Measurements from ENCODE around the gene ENOX1.
"Not testable (repeated sequence)": the region's sequence is repeated elsewhere in the genome, so short reads cannot be mapped to it uniquely, and the experiment has no call there.

ENOX1 gene

DNA sequence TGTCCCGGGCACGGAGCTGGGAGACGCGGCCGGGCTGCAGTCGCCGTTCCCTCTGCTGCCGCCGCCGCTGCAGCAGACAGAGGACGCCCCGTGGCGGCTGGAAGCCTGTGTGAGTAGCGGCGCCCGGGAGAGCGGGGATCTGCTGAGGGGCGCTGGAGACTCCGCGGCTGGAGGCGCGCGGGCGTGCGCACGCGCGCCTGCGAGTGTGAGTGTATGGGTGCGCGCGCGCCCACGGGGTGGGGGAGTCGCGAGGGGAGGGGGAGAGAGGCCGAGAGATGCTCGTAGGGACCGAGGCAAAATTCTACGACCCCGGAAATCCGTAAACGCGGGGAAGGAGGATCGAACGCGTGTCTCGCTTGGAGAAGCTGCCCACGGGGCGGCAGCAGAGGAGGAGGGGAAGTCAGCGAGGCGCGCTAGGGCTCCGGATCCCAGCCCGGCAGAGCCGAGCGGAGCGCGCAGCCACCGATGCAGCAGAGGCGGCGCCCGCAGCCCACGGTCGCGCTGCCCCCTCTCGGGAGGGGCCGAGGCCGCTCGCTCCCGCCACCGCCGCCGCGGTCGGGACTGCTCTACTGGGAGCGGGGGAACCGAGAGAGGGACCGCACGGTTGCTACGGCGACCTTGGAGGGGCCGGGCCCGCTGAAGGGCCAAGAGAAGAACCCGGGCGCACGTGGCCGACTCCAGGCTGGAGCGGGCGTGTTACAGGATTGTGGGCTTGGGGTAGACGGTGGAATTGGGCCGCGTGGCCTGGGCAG, at the start of gene ENOX1:
ENOX1 (minus strand) TSS at position 207 of the 752 bp plus-strand sequence.
- DNase-seq (ENCODE audit: low read depth in 2 of 2) = peak; percentile 61 to 63

DNA sequence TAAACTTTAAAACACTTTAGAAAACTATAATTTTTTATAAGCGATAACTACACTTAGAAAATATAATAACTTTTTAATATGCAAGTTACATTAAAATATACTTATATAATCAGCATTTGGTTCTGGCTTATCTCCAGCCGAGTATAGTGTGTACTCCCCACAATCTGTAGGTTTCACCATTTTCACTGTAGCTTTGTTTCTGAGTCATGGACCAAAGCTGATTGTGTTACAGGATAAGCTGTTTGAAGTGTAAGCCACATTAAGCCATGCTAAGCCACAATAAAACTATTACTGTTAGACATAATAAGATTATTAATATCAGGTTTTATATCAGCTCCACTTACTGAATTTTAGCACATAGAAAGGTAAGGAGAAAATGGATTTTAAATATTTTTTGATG, 48.9 kb upstream of the ENOX1 start:
- no peak for DNase-seq (ENCODE audit: low read depth in 2 of 2)

DNA sequence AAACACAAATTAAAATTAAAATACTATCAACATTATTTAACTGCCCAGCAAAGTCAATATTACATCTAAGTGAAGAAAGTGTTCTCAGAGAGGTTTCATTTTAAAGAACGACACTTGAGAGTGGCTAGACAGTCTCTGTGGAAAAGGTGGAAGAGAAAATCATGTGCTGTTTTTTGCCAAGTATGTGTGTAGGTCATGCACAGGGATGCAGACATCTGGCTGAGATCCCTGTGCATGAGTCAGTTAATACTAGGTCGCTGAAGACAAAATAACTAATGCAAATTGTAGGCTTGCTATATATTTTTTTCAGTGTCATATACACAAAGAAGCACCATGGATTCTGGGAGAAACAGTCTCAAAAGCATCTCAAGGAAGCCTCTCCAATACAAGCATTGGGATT, 44.3 kb upstream of the ENOX1 start:
- no peak for DNase-seq (ENCODE audit: low read depth in 2 of 2)

DNA sequence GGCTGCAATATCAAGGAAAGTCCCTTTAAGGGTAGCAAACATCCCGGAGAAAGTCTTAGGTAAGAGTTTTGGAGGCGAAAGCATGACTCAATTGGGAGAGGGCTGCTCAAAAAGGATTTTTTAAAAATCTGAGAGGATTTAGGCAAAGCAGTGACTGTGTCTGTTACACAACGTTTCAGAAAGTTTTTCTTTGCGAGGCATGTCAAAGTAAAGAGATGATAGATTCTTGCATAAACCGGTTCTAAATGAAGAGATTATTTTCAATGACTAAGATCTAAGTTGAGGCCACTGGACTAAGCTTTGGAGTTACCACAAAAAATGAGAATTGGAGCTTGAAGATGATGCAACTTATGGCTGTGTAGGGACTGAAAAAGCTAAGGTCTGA, 43.7 kb upstream of the ENOX1 start:
- peak; percentile 80 to 83 for DNase-seq (ENCODE audit: low read depth in 2 of 2)

DNA sequence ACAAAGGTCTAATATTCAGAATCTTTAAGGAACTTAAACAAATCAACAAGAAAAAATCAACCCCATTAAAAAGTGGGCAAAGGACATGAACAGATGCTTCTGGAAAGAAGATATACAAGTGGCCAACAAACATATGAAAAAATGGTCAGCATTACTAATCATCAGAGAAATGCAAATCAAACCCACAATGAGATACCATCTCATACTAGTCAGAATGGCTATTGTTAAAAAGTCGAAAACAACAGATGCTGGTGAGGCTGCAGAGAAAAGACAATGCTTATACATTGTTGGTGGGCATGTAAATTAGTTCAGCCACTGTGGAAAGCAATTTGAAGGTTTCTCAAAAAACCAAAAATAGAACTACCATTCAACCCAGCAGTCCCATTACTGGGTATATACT, 37.9 kb upstream of the ENOX1 start:
- DNase-seq (ENCODE audit: low read depth in 2 of 2) = not testable (repeated sequence)

DNA sequence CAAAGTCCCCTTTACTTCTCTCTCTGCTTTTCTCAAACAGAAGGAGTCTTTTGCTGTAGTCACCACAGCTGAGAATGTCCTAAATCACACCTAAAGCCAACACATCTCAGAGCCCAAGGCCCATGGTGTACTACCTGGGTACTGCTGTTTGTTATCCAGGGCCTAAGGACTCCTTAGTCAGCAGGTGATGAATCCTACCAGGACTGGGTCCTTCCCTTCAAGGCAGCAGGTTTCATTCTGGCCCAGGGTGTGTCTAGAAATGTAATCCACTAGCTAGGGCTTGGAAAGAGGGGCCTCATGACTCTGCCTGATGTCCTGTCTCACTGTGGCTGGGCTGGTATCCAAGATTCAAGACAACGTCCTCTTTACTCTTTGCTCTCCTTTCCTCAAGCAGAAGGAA, 36.2 kb upstream of the ENOX1 start:
- DNase-seq (ENCODE audit: low read depth in 2 of 2) = no peak

DNA sequence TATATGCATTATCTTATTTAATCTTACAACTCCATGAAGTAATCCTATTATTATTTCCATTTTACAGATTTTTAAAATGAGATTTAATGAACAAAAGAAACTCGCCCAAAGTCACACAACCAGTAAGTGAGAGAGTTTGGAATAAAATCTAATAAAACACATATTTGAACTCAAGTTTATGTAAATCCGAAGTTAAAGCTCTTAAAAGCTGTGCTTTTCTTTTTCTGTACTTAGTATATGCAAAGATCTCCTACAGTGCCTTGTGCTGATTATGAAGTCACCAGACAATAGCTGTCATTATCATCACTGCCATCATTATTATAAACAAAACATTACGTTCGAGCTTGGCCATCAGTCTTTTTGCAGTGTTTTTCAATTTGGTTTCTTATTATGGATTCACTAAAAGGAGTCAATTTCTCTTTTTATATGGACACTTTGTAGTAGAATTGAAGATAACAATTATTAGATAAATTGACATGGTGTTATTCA, 29.7 kb upstream of the ENOX1 start:
- DNase-seq (ENCODE audit: low read depth in 2 of 2) = no peak

DNA sequence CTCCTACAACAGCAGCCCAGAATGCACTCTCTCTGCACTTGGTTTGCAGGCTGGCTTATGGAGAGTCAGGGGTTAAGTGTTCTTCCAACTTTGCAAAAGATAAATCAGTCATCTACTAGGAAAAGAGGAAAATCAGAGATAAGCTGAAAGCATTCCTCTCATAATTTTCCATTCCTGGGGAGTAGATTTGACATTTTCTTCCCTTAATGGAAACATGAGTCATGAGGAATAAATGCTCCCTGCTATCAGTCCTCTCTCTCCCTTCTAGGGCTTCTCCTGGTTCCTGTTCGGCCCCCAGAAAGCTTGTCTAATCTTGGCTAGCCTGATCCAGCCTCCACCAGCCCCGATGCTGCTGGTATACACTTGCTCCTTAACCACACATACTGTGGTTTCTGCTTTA, 28.4 kb upstream of the ENOX1 start:
- peak; percentile 92 for DNase-seq (ENCODE audit: low read depth in 2 of 2)

DNA sequence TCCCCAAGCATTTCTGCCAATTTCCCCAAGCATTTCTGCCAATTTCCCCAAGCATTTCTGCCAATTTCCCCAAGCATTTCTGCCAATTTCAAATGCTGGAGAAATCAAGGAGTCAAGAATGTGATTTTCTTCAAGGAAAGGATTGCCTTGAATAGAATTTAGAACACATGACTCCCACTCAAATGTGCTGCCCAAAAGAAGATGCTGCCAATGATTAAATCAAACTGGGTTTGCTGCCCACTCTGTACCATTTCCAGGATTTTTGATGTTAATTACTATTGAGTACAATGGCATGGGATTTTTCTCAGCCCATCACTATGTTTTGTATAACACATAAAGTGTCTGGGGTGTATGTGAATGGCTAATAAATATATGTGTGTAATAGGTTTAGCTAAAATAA, 21.9 kb upstream of the ENOX1 start:
- DNase-seq (ENCODE audit: low read depth in 2 of 2) = no peak

DNA sequence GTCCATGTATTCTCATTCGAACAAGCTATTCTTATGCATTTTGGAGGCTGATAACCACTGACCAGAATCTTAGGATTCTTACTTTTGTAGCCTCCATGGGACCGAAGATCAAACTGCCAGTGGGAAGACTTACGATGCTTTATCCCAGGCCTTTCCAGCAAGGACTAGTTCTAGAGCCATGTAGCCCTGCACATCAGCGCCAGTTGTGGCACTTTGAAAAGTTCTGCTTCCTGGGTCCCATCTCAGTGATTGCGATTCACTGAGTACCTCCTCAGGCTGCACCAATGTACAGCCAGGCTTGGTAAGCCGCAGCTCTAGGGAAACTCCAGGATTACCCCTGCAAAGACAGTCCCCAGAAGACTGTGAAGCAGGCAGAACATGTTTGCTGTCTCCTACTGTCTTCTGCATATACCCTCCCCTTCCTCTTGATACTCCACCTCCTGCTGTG, 18.9 kb upstream of the ENOX1 start:
- DNase-seq (ENCODE audit: low read depth in 2 of 2) = no peak

DNA sequence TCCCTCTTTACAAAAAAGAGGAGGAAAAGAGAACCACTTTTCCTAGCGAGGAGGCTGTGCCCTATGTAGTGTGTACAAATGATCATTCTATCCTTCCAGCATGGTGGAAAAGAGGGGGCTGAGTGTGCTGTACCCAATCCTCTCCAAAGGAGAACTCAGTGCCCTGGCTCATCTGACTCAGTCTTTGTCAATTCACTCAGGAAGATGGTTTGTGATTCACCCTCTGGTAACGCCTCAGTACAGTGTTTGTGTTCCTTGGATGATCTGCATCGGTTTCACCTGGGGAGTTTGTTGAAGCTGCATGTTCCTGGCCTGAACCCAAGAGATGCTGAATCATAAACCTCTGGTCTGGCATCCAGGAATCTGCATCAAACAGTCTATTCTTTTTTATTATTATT, 18.3 kb upstream of the ENOX1 start:
- DNase-seq (ENCODE audit: low read depth in 2 of 2) = peak; percentile 81

DNA sequence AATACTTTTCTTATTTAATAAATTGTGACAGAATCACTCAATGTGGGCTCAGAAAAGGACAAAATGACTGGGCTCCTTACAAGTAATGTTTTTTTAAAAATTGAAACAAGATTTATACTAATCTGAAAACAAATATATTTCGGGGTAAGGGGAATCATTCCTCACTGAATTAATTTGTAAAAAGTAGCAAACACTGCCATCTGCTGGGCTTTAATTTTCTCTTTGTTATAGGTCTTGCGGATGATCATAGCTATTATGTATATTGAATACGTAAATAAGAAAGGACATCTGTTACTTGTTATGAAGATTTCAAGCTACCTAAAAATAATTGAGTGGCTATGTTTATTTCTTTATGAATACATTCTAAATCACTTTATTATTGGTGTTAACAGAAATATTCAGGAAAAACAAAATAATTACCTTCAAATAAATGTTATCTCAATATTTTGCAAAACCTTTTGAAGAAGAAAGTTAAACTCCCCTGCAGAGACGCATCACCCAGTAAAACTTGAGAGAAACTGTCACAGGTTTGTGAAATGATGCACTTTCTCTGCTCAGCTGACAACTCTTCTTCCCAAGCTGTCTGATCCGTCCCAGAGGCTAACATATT, 17.8 kb upstream of the ENOX1 start:
- DNase-seq (ENCODE audit: low read depth in 2 of 2) = peak; percentile 82 to 83

DNA sequence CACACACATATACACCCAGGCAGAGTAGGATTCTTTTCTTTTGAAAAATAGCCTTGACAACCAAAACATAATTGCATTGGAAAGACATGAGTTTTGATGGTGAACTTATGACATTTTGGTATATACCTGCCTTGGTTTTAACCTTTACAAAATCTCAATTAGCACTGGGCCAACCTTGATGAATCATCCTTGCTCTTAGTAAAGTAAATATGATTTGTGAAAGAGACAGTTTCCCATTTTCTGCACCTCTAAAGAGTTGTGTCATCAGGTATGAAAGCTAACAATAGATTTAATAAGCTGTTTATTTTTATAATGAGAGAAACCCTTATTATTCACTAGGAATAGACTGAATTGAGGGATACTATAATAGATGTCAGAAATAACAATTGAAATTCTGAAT, 15.7 kb upstream of the ENOX1 start:
- DNase-seq (ENCODE audit: low read depth in 2 of 2) = no peak

DNA sequence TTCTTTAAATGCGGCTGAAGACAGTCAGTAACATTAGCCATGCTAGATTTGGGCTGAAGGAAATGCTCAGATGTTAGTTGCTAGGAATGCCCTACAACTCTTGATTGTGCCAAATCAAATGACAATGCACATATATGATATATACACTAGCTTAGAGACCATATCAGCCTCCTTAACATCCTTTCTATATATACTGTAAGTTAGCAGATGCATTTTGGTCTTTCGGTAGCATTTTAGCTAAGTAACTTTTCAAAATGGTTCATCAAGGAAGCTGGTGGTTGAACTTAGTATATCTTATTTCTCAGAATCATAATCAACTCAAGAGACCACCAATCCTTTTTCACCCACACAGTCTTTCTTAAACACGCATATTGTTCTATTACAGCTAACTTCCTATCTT, 14.1 kb upstream of the ENOX1 start:
- DNase-seq (ENCODE audit: low read depth in 2 of 2) = no peak

DNA sequence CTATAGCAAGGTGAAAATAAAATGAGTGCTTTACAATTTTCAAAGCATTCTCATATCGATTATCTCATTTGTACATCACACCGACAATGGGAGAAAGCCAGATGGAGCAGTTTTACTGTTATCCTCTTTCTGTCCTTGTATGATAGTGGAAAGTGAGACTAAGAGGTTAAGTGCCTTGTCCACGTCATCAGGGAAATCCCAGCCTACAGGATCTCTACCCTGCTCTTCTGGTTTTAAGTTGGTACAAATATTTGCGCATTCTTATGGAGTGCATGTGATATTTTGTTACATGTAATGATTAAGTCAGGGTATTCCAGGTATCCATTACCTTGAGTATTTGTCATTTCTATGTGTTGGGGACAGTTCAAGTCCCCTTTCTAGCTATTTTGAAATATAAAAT, 12.4 kb upstream of the ENOX1 start:
- DNase-seq (ENCODE audit: low read depth in 2 of 2) = no peak

DNA sequence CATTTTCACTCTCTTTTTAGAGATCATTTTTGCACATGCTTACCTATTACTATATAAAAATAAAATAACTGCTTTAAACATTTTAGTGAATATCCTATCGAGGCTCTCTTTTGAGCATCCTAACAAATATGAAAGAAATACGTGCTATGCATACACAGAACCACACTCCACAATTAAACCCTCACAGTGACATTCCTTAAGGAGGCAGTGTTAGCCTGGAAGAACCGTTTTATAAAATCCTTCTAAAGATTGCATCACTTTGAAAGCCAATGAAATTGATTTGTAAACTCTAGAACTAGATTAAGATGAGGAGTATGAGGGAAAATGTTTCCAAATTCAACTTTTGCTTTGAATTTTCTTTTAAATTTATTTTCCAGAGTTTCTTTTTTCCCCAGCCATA, 11.1 kb upstream of the ENOX1 start:
- DNase-seq (ENCODE audit: low read depth in 2 of 2) = no peak

DNA sequence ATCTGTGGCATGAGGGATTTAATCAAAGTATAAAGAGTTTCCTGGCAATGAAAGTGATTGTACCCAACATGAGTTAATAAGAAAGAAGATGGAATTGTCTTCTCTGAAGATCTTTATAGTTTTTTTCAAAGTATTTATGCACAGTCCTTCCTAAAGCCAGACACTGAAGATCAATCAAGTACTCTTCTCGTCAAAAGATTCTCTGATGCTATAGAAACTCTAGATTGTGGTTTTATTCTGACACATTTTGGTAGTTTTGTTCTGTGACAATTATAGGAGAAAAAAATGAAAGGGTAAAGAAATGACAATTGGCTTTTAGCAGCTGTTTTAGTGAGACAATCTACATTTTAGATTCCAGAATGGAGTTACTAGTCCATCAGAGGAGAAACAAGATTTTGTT, 10.4 kb upstream of the ENOX1 start:
- no peak for DNase-seq (ENCODE audit: low read depth in 2 of 2)

DNA sequence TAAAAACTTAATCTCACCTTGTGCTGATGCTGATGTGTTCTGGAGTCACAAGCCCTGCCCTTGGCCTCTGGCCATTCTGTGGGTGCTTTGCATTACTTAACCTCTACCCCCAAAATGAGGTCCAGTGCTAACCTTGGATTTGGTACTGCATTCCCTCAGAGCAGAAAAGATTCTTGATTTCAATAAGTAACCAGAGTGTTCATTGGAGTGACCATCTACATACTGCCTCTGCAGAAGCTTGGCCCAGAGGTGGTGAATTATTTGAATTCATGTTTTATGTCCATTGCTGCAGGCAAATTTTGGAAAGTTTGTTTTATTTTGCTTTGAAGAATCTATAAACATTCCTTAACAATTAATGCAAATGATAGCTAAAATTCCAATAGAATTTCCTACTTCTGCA, 7.6 kb upstream of the ENOX1 start:
- no peak for DNase-seq (ENCODE audit: low read depth in 2 of 2)

DNA sequence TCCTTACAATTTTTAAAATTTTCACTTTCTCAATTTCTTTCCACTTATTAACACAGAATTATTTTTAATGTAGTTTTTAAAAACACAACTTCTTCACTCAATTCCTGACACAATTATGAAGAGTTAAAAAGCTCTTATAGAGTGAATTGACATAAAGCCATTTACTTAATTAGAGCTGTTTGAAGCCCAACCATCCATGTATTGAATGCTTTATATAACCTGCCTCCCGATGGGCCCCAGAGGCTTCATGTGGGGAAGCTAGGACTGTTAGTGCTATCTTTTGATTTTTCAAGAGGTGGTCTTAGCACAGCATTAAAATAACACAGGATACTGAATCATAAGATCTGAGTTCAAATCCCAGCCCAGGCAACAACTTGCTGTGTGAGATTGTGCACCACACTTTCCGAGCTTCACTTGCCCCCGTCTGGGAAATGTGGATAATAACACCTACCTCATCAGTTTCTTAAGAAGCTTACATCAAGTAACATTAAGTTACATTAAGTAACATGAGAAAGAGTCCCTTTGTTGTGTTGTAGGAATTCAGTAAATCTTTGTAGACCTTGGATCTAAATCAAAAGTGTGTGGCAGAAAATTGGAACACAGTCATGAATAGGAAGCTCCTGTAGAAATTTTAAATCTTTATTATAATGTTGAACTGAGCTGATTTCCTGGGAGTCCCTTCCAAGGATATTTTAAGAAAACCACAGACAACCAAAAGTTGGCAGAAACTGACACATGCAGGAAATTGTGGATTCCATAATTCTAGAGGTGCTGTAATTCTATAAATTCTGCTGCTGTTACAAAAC, 5.5 kb upstream of the ENOX1 start:
- peak; percentile 88 to 89 for DNase-seq (ENCODE audit: low read depth in 2 of 2)

DNA sequence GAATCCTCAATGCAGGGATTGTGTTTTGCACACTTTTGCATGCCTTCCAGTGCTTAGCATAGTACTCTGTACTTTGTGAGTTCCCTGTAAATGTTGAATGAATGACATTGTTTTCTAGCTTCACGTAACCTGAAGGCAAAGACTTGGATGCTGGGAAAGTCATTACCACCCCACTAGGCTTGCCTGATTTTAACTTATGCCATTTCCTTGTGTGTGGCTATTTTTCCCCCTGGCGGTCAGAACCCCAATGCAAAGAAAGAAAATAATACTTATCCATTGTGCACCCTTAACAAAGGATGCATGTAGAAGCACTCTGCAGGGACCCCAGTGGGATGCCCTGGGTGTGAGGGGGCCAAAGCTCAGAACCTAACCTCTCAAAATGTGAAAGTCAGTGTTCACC, 1.2 kb upstream of the ENOX1 start:
- DNase-seq (ENCODE audit: low read depth in 2 of 2) = peak in 1 of 2 experiments; percentile 38

DNA sequence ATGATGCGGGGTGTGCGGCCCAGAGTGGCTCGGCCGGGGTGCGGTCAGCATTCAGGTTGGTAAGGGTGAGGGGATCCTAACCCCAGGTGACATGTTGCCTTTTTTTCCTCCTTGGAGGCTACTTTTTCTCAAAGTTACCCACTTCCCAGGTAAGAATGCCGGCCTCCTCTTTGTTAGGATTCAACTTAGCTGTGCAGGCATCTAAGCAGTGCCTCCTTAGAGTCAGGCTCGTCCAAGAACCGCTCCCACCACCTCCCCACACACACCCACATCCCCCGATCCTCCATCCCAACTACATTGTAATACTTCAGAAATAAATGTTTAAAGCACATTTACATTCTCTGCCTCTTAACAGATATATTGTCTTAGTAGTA, 733 bp upstream of the ENOX1 start:
- no peak for DNase-seq (ENCODE audit: low read depth in 2 of 2)

DNA sequence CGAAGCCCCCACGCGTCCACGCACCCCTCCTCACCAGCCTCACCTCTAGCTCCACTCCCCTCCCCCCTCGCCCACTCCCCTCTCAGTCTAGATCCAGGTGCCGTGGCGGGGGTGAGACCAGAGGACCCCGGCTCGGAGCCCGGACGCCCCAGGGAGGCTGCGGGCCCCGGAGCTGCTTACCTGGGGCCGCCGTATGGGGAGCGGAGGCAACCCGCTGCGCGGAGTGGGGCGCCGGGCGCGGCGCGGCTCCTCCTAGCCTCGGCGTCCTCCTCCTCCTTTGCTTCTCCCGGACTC, 353 bp downstream of the ENOX1 start:
- no peak for DNase-seq (ENCODE audit: low read depth in 2 of 2)

Data from fibroblast of skin of left quadriceps (primary cell).